GM19025 (cell line): ENCODE measurements around the gene WDFY4.

Experiments
- ATAC-seq: cut with Tn5 transposase; IDR thresholded peaks from one replicate; pipeline ENCODE4 v1.9.1; 2021; ENCODE audit warnings: mild to moderate bottlenecking, low read depth, moderate library complexity; ENCODE audit not compliant: unreplicated experiment

The WDFY4 gene

DNA sequence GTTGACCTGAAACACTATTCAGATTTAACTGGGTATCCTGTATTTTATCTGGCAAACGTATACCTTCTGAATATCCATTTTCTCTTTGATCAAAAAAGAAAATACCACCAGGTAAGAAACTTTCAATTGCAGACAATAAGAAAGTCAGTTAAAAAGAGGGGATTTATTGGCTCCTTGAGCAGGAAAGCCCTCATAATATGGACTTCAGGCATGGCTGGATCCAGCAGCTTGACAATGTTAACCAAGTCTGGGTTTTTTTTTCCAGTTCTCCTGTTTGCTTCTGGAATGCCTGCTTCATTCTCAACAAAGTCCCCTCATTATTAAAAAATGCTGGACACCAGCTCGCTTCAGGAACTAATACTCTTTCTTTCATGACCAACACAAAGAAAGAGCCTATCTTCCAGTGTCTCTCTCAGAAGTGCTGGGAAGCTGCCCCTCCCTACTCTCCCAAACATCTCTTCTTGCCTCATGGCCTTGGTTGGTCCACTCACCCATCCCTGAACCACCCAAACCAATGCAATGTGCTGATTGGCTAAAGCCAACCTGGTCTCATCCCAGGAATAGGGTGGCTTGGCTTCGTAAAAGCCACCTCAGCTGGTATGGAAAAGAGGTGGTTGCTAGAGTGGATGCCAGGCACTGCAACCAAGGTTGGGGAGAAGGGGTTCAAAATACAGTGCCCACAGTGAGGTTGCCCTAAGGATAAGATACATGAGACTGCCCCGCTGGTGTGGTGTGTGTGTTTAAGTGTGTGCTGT is 30.6 kb upstream of the WDFY4 start:
- no peak for ATAC-seq

DNA sequence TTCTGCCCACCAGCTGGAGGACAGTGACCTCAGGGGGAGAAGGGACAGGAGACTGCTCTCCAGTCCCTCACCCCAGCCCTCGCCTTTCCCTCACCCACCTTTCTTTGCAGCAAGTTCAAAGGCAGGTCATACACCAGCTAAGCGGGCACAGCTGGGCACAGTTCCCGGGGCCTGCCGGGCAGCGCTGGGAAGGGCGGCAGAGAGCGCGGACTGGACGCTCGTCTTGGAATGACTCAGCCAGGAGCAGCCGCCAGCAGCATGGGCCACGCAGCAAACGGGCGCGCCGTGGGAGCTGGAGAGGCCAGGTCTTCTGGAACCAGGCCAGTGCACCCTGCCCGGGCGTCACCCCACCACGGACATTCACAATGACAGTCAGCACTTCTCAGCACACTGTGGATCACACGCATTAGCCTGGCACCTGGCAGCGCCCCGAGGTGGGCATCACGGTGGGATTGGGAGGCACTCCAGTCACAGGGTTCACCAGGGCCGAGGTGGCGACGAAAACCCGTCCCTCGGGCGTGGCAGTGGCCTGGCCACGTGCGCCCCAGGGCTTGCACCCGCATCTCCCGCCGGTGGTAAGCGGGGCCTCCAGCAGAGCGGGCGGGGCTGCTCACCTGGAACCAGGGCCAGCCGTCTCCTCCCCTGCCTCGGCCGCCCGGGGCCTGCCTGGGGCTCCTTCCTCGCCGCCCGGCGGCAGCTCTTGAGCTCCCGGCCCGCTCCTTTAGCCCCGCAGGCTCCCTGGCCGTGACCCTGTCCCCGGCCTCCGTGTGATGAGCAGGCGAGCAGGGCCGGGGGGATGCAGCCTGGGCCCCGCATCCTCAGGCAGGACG is 29.0 kb upstream of the WDFY4 start:
- ATAC-seq: peak; percentile 13

DNA sequence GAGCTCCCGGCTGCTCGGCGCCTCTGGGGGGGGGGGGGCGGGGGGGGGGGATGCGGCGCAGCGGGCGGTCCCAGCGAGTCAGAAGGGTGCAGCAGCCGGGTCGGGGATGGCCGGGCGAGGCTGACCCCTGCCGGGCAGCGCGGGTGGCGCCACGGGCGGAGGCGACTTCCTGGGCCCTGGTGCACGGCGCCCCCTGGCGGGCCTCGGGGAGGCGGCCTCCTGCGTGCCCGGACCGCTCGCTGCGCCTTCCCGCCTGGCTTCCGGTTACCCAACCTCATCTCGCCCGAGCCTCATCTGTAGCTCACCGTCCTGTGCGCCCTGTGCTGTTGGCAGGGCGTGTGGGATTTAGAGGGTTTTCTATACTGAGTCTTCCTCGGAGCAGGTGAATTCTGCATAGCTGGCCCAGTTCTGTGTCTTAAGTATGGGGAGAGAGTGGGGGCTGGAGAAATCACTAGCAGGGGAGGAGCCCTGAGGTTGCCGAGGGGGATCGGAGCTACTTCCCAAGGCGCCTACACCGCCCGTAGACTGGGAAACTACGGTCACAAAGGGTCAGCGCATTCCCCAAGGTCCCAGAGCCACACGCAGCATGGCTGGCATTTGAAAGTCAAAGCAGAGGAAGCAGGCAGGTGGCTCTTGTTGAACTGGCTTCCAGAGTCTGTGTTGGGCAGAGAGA is 28.3 kb upstream of the WDFY4 start:
- ATAC-seq: peak; percentile 84

DNA sequence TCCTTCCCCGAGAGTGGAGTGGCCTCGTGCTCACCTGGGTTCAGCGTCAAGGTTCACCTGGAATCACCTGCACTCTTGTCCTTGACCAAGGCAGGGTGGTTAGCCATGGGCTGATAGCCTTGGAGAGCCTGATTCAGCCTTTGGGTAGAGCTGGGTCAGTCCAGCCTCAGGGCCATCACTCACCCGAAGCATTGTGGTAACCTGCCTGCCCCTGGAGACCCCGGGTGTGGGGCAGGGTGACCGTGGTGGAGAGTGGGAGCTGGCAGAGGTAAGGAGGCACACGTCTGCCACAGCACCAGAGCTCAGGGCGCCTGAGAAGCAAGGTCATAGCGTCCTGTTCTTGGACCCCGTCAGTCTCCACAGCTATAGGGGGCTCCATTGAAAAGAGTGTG is 27.8 kb upstream of the WDFY4 start:
- no peak for ATAC-seq

DNA sequence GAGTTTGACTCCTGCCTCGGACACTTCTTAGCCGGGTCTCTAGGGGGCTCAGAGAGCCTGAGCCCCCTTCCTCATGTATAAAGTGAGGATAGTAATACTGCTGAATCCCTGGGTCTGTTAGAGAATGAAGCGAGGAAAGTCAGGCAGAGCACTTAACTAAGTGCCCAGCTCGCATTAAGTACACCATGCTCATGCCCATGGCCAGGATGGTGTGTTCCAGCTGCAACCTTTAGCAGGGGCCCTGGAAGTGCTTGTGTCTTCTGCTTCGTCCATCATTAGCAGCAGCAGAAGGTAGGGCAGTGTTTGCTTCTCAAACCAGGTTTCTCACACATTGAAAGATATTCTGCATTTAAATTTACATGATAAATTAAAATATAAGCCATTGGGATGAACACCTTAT is 27.3 kb upstream of the WDFY4 start:
- ATAC-seq: no peak

DNA sequence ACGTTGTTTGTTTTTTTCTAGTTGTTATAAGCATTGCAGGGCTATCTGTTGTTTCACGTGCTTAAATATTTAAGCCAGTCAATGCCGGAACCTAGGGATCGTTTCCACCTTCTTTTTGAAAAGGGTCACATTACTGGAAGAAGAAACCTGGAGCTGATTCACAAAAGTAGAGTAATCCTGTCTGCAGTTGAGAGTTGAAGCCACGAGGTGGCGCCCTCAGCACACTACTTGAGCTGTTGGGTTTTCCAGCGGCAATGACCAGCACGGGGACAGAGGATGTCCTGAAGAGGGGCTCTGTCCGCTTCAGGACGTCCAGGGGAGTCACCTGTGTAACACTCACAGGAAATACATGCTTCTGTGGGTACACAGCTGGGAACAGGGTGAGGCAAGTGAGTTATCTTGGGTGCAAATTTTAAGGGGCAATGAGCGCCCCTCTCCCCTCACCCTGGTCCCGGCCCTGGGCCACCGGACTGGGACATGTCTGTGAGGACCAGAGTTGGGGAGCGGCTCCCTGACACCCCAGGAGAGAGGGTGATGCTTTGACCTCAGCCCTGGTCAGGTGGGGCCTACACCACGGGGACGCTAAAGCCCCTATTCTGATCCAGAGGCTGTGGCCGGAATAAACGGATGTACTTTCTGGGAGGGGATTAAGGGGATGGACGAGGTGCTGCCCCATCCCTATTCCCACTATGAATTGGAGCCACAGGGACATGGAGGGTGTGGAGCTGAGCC is 26.3 kb upstream of the WDFY4 start:
- no peak for ATAC-seq

DNA sequence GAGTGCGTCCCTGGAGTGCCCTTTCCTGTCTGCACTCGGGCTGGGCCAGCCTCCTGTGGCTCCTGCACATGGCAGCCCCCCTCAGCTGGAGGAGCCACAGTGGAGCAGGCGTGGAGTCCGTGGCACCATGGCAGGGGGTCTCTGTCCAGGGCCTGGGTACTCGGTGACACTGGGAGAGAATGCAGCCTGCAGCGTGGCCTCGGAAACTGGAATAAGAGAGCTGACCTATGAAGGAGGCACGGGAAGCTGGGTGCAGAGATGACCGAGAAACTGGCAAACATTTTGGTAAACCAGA is 25.8 kb upstream of the WDFY4 start:
- no peak for ATAC-seq

DNA sequence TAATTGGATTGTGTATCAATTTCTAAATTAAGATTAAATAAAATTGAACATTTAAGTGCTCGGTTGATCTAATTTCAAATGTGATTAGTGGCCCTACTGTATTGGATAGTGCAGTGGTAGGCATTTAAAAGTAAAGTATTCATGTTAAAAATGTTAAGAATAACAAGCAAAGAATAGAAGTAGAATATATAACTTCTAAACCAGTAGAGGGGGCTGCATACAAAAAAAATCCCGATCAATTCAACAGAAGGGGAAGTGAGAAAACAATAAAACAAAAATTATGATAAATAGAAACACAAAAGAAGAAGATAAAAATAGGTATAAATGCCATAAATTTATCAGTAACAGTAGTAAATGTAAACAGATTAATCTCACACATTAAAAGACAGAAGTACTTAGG is 24.9 kb upstream of the WDFY4 start:
- no peak for ATAC-seq

DNA sequence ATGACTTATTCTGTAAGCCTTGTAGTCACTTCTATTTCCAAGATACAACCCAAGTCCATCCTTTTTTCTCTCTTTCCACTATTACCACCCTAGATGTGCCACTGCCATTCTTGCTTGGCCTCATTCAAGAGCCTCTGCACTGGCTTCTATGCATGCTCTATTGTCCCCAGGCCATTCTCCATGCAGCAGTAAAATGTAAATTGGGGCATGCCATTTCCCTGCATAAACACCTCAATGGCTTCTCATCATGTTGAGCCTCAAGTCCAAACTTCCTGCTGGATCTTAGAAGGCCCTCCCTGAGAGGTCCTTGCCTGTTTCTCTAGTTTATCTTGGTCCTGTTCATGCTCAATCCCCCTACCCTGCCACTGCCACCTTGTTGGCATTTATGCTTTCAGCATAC is 23.2 kb upstream of the WDFY4 start:
- no peak for ATAC-seq

DNA sequence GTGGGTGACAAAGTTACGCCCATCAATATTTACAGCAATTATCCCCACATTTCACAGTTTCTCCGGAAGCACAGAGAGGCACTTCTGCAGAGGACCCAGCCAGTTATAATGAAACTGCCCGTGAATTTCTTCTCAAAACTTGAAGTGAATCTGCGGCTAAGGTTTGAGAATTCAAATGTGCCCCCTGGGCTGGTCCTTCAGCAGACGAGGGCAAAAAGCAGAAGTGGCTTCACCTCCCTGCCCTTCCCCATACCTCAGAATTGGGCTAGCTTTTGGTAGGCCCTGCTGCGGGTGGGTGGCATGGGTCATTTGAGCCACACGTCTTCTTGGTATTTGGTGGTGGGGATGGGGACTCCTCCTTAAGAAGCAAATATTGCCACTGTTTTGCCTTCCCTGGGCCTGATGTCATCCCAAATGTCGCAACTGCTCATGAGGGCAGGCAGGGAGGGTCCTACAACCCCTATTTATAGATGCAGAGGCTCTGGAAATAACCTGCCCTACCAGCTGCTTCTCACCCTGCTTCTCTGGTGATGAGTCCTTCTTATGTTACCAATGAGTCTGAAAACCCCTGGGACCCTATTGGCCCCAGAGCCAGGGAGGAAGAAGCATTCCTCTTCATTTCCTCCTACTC is 16.6 kb upstream of the WDFY4 start:
- peak; percentile 34 for ATAC-seq

DNA sequence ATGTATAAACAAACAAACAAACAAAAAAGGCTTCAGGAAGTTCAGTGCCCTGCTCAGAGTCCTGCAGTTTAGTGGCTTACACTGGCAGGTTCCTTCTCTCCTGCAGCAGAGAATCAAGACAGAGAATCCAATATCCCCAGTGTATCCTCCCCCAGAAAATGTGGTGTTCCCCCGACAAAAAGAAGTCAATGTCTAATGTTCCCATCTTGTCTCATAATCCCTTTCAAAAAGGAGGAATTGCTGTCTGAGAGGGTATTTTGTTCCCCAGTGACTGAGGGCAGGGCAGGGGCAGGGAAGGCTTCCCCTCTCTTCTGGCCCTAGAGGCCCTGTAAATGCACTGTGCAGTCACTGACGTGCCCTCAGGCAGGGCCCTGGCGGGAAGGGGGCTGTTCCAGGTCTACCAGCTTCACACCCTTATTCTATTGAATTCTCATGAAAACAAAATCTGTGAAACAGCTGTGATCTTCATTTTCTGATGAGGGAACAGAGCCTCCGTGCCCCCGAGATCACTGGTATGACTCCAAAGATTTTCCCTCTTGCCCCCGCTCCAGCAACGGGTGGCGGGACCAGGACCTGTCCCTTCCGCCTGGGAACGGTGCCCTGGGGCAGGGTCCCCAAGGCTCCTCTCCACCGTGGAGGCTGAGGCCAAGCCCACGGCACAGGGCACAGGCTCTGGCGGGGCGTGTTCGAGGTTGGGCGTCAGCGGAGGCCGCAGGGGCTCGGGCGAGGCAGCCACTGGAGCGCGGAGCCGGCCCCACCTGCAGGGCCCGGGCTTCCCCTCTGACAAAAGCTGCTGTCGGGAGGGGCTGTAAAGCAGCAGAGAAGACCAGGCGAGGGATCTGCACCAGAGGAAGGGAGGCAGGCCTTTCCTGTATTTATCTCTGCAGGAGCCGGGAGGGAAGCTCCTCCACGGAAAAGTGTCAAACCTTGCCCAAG is 13.4 kb upstream of the WDFY4 start:
- peak; percentile 54 for ATAC-seq

DNA sequence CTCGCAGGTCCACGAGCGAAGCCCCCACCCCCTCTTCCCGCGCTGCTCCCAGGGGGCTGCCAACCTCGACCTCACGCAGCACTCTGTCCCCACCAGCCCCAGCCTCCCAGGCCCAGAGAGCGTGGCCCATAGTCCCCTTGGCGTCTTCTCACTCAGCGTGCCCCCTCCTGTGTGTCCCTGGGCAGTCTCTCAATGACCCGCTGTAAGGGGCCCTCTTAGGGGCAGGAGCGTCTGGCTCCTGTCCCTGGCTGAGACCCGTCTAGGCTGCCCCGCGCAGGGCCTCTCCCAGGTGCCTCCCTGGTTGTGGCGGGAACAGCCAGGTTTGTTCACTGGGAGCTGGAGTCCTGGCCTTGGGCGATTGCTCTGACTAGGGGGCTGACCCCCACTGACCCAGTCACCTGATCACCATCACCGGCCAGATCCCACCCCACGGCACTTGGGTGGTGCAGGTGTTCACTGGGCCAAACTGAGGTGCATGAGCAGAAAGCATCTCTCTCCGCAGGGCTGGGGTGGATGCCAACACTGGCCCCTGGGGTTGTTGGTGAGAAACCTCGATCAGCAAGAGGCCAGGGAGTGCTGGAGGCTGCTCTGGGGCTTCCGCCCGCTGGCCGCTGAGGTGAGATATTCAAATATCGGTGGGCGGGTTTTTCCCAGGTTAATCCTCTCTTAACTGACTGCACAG is 12.6 kb upstream of the WDFY4 start:
- peak; percentile 35 for ATAC-seq

DNA sequence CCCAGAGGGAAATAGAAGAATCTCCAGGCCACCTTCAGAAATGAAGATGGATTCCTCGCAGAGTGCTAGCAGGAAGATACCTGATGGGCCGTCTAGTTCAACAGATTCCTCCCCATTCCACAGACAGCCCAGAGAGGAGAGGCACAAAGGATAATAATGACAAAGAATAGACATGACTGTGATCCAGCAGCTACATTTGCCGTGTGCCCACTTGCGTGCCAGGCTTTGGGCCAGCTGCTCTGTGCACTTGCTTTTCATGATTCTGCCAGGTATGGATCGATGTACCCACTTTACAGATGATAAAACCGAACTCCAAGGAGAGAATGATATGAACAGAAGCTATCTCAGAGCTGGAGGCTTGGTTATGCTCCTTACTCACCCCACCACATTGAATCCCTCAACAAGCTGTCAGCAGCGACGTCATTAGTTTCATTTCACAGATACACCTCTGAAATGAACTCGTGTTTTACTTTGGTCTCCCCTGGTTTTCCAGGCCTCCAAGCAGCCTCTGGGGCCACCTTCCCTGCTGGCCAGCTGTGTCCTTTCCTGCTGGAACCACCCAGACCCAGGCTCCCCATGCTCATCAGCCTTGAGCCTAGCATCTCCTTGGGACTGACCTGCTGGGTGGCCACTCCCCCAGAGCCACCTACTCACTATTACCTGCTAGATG is 11.9 kb upstream of the WDFY4 start:
- peak; percentile 10 for ATAC-seq

DNA sequence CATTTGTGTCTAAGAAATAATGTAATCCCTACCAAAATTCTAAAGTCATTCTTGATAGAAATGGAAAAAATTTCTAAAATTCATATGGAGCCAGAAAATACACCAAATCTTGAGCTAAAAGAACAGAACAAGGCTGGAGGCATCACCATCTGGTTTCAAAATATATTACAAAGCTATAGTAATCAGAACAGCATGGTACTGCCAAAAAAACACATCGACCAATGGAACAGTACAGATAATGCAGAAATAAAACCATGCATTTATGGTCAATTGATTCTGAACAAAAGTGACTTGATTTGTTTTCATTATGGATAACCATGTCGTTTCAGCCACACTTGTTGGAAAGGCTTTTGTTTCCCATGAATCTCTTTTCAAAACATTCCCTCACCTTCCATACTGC is 7.0 kb upstream of the WDFY4 start:
- ATAC-seq: no peak

DNA sequence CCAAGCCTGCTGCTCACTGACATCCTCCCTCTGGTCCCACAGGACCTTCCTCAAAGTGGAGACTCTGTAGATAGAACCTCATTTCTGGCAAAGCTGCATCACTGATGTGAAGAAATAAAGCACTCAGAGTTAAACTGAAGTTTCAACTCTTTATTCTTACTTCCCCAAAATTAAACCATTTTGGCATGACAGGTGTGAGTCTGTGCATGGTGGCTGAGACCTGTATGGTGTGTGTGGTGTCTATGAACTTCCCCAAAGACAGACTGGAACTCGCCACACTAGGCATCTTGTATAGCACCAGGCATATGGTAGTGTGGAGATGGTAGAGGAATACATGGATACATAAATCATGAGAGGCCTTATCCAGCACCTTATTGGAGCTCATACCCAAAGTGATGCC is 6.6 kb upstream of the WDFY4 start:
- no peak for ATAC-seq

DNA sequence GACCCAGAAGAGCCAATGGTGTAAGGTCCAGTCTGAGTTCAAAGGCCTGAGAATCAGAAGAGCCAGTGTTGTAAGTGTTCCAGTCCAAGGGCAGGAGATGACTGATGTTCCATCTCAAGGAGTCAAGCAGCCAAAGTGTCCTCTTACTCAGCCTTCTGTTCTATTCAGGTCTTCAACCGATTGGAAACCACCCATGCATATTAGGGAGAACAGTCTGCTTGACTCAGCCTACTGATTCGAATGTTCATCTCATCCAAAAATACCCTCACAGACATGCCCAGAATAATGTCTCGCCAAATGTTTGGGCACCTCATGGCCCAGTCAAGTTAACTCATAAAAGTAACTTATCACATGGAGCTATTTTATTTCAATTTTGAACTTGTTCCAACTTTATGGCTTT is 2.9 kb upstream of the WDFY4 start:
- ATAC-seq: no peak

DNA sequence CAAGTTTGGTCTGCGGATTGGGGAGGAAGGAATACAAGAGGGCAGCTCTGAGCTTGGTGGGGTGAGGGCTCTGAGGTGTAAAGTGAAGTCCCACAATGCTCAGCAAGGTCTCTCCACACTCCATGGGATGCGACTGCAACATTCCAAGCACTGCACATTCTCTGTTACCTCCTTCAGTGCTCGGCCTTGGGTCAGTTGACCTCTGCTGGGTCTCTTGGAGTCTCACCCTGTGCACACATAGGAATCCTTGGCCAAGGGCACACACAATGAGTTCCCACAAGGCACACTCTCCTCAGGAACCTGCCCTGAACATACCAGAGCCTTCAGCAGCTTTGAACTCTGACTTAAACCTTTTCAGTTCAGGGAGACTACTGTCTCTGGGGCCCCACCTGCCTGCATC is 2.4 kb upstream of the WDFY4 start:
- no peak for ATAC-seq

DNA sequence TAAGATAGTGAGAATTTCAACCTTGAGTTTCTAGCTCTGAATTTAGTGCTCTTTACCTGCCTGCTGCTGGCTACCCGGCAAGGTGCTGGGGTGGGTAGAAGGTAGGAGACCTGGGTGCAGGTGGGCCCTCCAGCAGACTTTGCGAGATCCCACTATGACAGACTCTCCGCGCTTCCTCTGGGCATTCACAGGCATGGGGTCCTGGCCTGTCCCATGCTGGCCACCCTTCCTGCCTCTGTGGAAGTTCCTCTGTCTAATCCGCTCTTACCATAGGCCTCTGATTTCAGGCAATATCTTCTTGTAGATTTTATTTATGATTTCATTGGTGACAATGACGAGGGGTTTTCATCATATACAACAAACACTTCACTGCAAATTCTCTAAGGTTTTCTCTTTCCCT is 1.2 kb upstream of the WDFY4 start:
- no peak for ATAC-seq
